Trophoblast cell (in vitro differentiated cells and primary cell): ENCODE measurements around the gene TAF11.

ENCODE experiments used
- DNase-seq, 2 donors: peaks; one replicate each; pipeline ENCODE4 v3.0.0-alpha.2; 2016
- H2AFZ ChIP-seq: 2 replicates; pipeline ENCODE4 v1.6.1; 2013; ENCODE audit warnings: low read length, moderate library complexity, mild to moderate bottlenecking; ENCODE audit not compliant: insufficient read depth, poor library complexity
- H2AK5ac ChIP-seq: 2 replicates; pipeline ENCODE4 v1.6.1; 2013; ENCODE audit warnings: mild to moderate bottlenecking, low read length
- H2BK120ac ChIP-seq: 2 replicates; pipeline ENCODE4 v1.6.1; 2013; ENCODE audit warnings: low read length, mild to moderate bottlenecking, moderate library complexity; ENCODE audit not compliant: insufficient read depth, poor library complexity
- H2BK12ac ChIP-seq: 2 replicates; pipeline ENCODE4 v1.6.1; 2013; ENCODE audit warnings: mild to moderate bottlenecking, low read length, moderate library complexity
- H2BK5ac ChIP-seq: 2 replicates; pipeline ENCODE4 v1.6.1; 2013; ENCODE audit warnings: low read length, low read depth, moderate library complexity, mild to moderate bottlenecking; ENCODE audit not compliant: poor library complexity
- H3K14ac ChIP-seq: 2 replicates; pipeline ENCODE4 v1.6.1; 2013; ENCODE audit warnings: mild to moderate bottlenecking, low read length
- H3K18ac ChIP-seq: 2 replicates; pipeline ENCODE4 v1.6.1; 2013; ENCODE audit warnings: mild to moderate bottlenecking, low read length
- H3K23ac ChIP-seq: 2 replicates; pipeline ENCODE4 v1.6.1; 2013; ENCODE audit warnings: low read length
- H3K27ac ChIP-seq: 2 replicates; pipeline ENCODE4 v1.5.1; 2013; ENCODE audit warnings: low read depth, mild to moderate bottlenecking, inconsistent platforms, low read length, moderate library complexity
- H3K27me3 ChIP-seq: 2 replicates; pipeline ENCODE4 v1.6.1; 2013; ENCODE audit warnings: inconsistent platforms, mild to moderate bottlenecking, low read length, moderate library complexity; ENCODE audit not compliant: insufficient read depth
- H3K36me3 ChIP-seq, 2 experiments: 1 replicate in 1 of 2; 2 replicates in 1 of 2; pipeline ENCODE4 v1.6.1; 2013; ENCODE audit warnings: low read length in 2 of 2, mild to moderate bottlenecking in 2 of 2, moderate library complexity in 1 of 2; ENCODE audit not compliant: insufficient read depth in 2 of 2, control insufficient read depth in 1 of 2
- H3K4ac ChIP-seq: 2 replicates; pipeline ENCODE4 v1.6.1; 2013; ENCODE audit warnings: low read depth, mild to moderate bottlenecking, low read length, moderate library complexity
- H3K4me1 ChIP-seq, 2 experiments: 1 replicate in 1 of 2; 2 replicates in 1 of 2; pipeline ENCODE4 v1.6.1; 2013; ENCODE audit warnings: low read length in 2 of 2, mild to moderate bottlenecking in 2 of 2, moderate library complexity in 1 of 2; ENCODE audit not compliant: insufficient read depth in 2 of 2, control insufficient read depth in 1 of 2
- H3K4me2 ChIP-seq: 2 replicates; pipeline ENCODE4 v1.6.1; 2013; ENCODE audit warnings: inconsistent platforms, mild to moderate bottlenecking, low read length, moderate library complexity
- H3K4me3 ChIP-seq: 2 replicates; pipeline ENCODE4 v1.5.1; 2013; ENCODE audit warnings: mild to moderate bottlenecking, low read depth, low read length, inconsistent platforms
- H3K79me1 ChIP-seq: one replicate; pipeline ENCODE4 v1.6.1; 2013; ENCODE audit warnings: low read length
- H3K79me2 ChIP-seq: 2 replicates; pipeline ENCODE4 v1.6.1; 2013; ENCODE audit warnings: low read length, mild to moderate bottlenecking; ENCODE audit not compliant: control insufficient read depth, insufficient read depth, poor library complexity
- H3K9ac ChIP-seq: 2 replicates; pipeline ENCODE4 v1.6.1; 2013; ENCODE audit warnings: mild to moderate bottlenecking, low read length
- H3K9me3 ChIP-seq: 2 replicates; pipeline ENCODE4 v1.6.1; 2013; ENCODE audit warnings: low read depth, mild to moderate bottlenecking, control low read depth, inconsistent platforms, low read length; ENCODE audit not compliant: insufficient read depth
- H4K12ac ChIP-seq: 2 replicates; pipeline ENCODE4 v1.6.1; 2013; ENCODE audit warnings: low read depth, mild to moderate bottlenecking, low read length, moderate library complexity
- H4K8ac ChIP-seq: 2 replicates; pipeline ENCODE4 v1.6.1; 2013; ENCODE audit warnings: low read depth, mild to moderate bottlenecking, low read length, moderate library complexity
- H4K91ac ChIP-seq: one replicate; pipeline ENCODE4 v1.6.1; 2013; ENCODE audit warnings: low read depth, mild to moderate bottlenecking, low read length, moderate library complexity
- WGBS: extraction: QIAGEN DNeasy Blood & Tissue Kit; methylation state at CpG from one replicate; pipeline ENCODE4 v1.1.7; 2013; ENCODE audit warnings: missing lambda C conversion rate; ENCODE audit not compliant: insufficient read length, insufficient coverage; ENCODE audit errors: extremely low coverage; 5-methylcytosine and 5-hydroxymethylcytosine counted together

Gene TAF11

GRCh38 chr6:34860776-34861175, 27.1 kb downstream of the TAF11 start:
- Histone ChIP-seq H3K4me1 (no peaks in the 10 kb centered on the region), H3K4me2 (no peak overlapping the region), H3K9ac (no peak overlapping the region), H2AFZ (no peak overlapping the region), H2BK5ac (no peak overlapping the region), H3K27ac (no peak overlapping the region), H3K23ac (no peak overlapping the region), H4K12ac (no peak overlapping the region), H3K4me3 (no peak overlapping the region), H3K36me3 (peaks cover 13 to 23% of the 10 kb centered on the region in 2 experiments), H2BK12ac (no peak overlapping the region), H2BK120ac (no peak overlapping the region), H2AK5ac (no peak overlapping the region), H4K91ac (no peak overlapping the region), H3K14ac (no peak overlapping the region), H3K79me2 (no peaks in the 10 kb centered on the region), H3K9me3 (no peaks in the 10 kb centered on the region), H4K8ac (no peak overlapping the region), H3K79me1 (no peaks in the 10 kb centered on the region), H3K4ac (no peak overlapping the region), H3K27me3 (no peaks in the 10 kb centered on the region), H3K18ac (no peak overlapping the region)
- no CpG with 5 or more reads among the region's 1 CpG for WGBS
- DNase-seq: no peak

- H2BK120ac ChIP-seq: no peak overlapping the region
- no CpG with 5 or more reads among the region's 4 CpGs for WGBS
- no peak overlapping the region for H2AFZ ChIP-seq
- H3K79me2 ChIP-seq: no peaks in the 10 kb centered on the region
- H3K4me3 ChIP-seq: no peak overlapping the region
- H2AK5ac ChIP-seq: no peak overlapping the region
- H4K91ac ChIP-seq: no peak overlapping the region
- no peak overlapping the region for H3K27ac ChIP-seq
- H3K4ac ChIP-seq: no peak overlapping the region
- peaks cover 13 to 26% of the 10 kb centered on the region in 2 experiments for H3K36me3 ChIP-seq
- H3K18ac ChIP-seq: no peak overlapping the region
- H4K8ac ChIP-seq: no peak overlapping the region
- DNase-seq: no peak
- H4K12ac ChIP-seq: no peak overlapping the region
- no peak overlapping the region for H3K23ac ChIP-seq
- H3K4me1 ChIP-seq: no peaks in the 10 kb centered on the region
- no peak overlapping the region for H3K9ac ChIP-seq
- H3K9me3 ChIP-seq: no peaks in the 10 kb centered on the region
- H2BK5ac ChIP-seq: no peak overlapping the region
- H3K4me2 ChIP-seq: no peak overlapping the region
- H3K14ac ChIP-seq: no peak overlapping the region
- no peaks in the 10 kb centered on the region for H3K79me1 ChIP-seq
- H2BK12ac ChIP-seq: no peak overlapping the region
- no peaks in the 10 kb centered on the region for H3K27me3 ChIP-seq
These were observed 27.9 kb downstream of the TAF11 start for GRCh38 chr6:34859951-34860350.

DNA sequence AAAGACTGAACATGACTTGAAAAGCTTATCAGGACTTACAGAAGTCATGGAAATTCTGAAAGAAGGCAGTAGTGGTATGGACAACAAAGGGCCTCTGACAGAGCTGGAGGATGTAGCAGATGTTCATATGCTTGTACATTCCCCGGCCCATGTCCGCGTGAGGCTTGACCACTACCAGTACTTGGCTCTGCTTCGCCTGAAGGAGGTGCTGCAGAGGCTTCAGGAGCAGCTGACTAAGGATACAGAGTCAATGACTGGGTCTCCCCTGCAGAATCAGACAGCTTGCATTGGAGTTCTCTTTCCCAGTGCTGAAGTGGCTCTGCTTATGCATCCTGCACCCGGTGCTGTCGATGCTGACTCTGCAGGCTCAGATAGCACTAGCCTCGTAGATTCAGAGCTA, 29.2 kb downstream of the TAF11 start:
- no peak for DNase-seq
- Histone ChIP-seq H3K27me3 (no peaks in the 10 kb centered on the region), H3K23ac (no peak overlapping the region), H3K9ac (no peak overlapping the region), H3K4me2 (no peak overlapping the region), H3K4me1 (no peaks in the 10 kb centered on the region), H2AFZ (no peak overlapping the region), H2AK5ac (no peak overlapping the region), H4K12ac (no peak overlapping the region), H3K79me1 (no peaks in the 10 kb centered on the region), H3K14ac (no peak overlapping the region), H3K9me3 (no peaks in the 10 kb centered on the region), H3K4ac (no peak overlapping the region), H2BK12ac (no peak overlapping the region), H3K4me3 (no peak overlapping the region), H4K8ac (no peak overlapping the region), H2BK5ac (no peak overlapping the region), H2BK120ac (no peak overlapping the region), H3K36me3 (peaks cover 13 to 26% of the 10 kb centered on the region in 2 experiments), H3K27ac (no peak overlapping the region), H3K18ac (no peak overlapping the region), H4K91ac (no peak overlapping the region), H3K79me2 (no peaks in the 10 kb centered on the region)
- WGBS: no CpG with 5 or more reads among the region's 7 CpGs

DNA sequence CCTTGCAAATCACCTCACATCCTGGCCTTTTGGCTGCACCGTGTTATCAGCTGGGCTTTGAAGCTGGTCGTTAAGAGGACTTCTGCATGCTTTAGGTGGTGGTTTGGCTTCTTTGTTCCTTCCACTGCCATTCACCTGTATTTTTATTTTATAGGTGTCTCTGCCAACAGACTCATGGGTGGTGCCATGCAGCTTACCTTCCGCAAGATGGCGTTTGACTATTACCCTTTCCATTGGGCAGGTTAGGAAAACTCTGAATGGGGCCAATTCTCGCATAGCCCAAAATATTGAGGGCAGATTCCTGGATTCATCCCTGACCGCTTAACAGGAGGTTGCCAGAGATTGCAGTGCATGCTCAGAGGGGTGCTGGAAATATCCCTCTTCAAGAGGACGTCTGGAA, 32.4 kb downstream of the TAF11 start:
- peaks cover 4% of the 10 kb centered on the region for H3K9me3 ChIP-seq
- H3K36me3 ChIP-seq: peaks cover 21 to 29% of the 10 kb centered on the region in 2 experiments
- no peak overlapping the region for H2AK5ac ChIP-seq
- H3K4me1 ChIP-seq: no peaks in the 10 kb centered on the region
- H2BK120ac ChIP-seq: no peak overlapping the region
- H2BK5ac ChIP-seq: no peak overlapping the region
- no peak overlapping the region for H4K91ac ChIP-seq
- no peaks in the 10 kb centered on the region for H3K79me1 ChIP-seq
- no peak overlapping the region for H4K12ac ChIP-seq
- no peak overlapping the region for H3K9ac ChIP-seq
- no peaks in the 10 kb centered on the region for H3K27me3 ChIP-seq
- no peak overlapping the region for H3K4me3 ChIP-seq
- H3K4ac ChIP-seq: no peak overlapping the region
- no peak overlapping the region for H3K14ac ChIP-seq
- no peaks in the 10 kb centered on the region for H3K79me2 ChIP-seq
- H2BK12ac ChIP-seq: no peak overlapping the region
- H4K8ac ChIP-seq: no peak overlapping the region
- H2AFZ ChIP-seq: no peak overlapping the region
- no peak overlapping the region for H3K4me2 ChIP-seq
- WGBS: no CpG with 5 or more reads among the region's 7 CpGs
- H3K27ac ChIP-seq: no peak overlapping the region
- no peak for DNase-seq
- H3K23ac ChIP-seq: no peak overlapping the region
- H3K18ac ChIP-seq: no peak overlapping the region
